Measurements from ENCODE around the gene SNRPB2.

- TF ChIP-seq CTCF (IDR thresholded peaks at IDR 0.05) (no peak), POLR2A (IDR thresholded peaks at IDR 0.05) (no peak)
Observed at GRCh38 chr20:16699293-16699692, 30.5 kb upstream of the SNRPB2 start.
